NCI-H187 (cell line): ENCODE results near the gene RING1.
"Not testable (repeated sequence)": the region's sequence is repeated elsewhere in the genome, so short reads cannot be mapped to it uniquely, and the experiment has no call there.

Experiments used
- DNase-seq, 2 experiments: peaks; one replicate each; lab custom pipeline; 2025; lab: John Stamatoyannopoulos, UW

Gene RING1

DNA sequence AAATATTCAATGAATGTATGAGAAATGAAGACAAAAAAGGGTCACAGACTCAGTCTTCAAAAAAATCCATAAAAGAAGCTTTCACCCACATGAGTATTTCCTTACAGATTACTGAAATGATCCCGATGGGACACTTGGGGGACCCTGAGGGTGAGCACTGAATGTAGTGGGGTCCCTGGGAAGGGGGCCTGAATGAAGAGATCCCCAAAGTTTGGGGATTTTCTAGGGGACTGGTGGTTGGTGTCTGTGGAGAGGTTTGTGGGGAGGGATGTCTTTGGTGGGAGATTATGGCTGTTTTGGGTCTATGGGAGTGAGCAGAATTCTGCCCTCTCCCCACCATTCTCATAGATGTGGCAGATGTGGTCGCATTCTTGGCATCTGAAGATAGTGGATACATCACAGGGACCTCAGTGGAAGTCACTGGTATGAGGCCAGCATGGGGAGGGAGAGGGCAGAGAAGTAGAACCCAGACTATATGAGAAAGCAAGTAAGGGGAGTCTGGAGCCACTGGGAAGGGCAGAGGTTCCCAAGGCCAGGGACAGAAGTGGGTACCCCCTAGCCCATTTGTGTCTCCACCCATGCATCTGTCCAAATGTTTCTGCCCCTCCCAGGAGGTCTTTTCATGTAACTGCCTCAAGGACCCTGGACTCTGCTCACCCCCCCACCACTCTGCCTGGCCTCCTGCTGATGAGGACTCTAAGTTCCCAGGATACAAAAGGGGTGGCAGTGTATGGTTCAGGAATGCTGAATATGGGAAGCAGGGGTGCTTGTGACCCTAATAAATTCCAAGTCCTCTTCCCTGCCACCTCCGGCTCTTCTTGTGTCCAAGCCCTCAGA, 2.1 kb upstream of the RING1 start:
- DNase-seq, result no peak

DNA sequence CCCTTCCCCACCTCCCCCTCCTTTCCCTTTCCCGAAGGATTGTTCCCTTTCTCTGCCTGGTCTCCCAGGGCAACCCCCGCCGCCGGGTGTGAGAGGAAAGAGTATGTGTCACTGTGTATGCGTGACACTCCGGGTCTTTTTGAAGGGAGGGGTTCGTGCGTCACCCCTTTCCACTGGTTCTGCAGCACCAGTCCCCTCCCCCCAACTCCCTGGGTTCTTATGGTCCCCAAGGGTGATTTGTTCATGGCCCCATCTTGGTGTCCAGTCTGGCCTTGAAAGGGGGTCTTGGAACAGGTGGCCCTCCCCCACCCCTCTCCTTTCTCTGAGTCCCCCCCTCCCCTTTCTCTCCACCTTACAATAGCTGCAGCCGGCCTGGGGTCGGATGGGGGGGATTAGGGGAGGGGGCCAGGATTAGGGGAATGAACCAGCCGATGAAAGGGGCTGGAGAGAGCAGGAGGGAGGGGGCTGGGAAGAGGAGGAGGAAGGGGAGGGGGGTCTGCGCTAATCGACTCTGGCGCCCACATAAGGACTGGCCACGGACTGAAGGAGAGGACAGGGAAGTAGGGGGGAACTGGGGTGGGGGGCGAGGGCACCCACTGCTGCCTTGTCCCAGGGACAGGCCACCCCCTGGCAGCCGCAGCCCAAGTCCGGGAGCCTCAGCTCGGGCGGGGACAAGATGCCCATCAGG, 1.3 kb upstream of the RING1 start:
- DNase-seq, result no peak

DNA sequence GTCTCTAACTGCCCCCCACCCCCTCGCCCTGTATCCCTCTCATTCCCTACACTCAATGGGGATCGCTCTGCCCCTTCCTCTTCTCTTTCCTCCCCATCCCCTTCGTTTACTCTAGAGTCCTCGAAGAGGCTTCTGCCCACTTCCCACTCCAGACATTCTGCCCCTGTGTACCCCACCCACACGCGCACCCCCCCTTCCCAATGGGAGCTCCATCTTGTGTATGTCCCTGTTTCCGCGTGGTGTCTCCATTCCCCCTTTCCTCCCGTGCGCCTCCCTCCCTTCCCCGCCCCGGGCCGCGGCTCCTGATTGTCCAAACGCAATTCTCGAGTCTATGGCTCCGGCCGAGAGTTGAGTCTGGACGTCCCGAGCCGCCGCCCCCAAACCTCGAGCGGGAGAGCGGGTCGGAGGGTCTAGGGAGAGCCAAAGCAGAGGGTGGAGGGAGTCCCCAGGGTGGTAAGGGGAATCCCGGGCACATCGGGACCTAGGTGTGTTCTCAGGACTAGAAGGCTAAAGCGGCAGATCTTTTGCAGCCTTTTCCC, 679 bp upstream of the RING1 start:
- no peak for DNase-seq

DNA sequence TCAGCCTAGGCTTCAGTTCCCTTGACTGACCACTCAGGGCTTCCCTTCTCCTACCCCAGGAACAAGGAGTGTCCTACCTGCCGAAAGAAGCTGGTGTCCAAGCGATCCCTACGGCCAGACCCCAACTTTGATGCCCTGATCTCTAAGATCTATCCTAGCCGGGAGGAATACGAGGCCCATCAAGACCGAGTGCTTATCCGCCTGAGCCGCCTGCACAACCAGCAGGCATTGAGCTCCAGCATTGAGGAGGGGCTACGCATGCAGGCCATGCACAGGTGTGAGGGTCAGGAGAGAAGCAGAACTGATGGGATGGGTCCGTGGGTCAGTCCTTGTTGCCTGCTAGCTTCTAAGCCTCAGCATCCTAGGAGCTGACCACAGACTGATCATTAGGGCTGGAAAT, 1.6 kb downstream of the RING1 start:
- DNase-seq, result no peak

DNA sequence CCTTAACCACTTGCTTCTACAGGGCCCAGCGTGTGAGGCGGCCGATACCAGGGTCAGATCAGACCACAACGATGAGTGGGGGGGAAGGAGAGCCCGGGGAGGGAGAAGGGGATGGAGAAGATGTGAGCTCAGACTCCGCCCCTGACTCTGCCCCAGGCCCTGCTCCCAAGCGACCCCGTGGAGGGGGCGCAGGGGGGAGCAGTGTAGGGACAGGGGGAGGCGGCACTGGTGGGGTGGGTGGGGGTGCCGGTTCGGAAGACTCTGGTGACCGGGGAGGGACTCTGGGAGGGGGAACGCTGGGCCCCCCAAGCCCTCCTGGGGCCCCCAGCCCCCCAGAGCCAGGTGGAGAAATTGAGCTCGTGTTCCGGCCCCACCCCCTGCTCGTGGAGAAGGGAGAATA, 2.8 kb downstream of the RING1 start:
- no peak for DNase-seq

DNA sequence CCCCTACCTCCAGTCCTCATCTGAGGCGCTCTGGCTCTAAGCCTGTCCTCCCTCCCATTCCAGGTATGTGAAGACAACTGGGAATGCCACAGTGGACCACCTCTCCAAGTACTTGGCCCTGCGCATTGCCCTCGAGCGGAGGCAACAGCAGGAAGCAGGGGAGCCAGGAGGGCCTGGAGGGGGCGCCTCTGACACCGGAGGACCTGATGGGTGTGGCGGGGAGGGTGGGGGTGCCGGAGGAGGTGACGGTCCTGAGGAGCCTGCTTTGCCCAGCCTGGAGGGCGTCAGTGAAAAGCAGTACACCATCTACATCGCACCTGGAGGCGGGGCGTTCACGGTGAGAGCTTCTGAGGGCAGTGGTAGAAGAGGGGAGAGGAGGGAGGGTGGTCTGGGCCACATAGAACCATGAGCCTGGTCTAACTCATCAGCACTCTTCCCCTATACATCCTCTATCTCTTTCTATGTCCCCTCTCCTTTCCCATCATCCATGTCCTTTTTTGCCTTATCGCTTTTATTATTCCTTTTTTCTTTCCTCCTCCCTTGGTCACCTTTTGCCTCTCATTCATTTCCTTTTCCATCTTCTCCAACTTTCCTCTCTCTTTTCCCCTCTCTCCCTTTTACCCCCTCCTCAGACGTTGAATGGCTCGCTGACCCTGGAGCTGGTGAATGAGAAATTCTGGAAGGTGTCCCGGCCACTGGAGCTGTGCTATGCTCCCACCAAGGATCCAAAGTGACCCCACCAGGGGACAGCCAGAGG, 3.5 kb downstream of the RING1 start:
- no peak for DNase-seq

DNA sequence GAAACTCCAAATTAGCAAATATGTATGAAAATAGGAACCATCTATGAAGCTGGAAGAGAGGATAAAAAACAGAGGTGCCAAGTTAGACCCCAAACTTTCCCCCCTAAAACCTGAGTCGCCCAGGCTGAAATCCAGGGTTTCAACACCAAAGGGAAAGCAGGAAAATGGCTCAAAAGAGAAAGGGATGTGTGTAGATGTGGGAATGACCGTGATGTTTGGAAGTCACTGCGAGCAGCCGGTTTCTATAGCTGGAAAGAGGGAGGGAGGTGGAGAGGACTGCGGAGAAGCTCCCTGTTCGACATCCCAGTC, 4.5 kb downstream of the RING1 start:
- DNase-seq, result no peak

DNA sequence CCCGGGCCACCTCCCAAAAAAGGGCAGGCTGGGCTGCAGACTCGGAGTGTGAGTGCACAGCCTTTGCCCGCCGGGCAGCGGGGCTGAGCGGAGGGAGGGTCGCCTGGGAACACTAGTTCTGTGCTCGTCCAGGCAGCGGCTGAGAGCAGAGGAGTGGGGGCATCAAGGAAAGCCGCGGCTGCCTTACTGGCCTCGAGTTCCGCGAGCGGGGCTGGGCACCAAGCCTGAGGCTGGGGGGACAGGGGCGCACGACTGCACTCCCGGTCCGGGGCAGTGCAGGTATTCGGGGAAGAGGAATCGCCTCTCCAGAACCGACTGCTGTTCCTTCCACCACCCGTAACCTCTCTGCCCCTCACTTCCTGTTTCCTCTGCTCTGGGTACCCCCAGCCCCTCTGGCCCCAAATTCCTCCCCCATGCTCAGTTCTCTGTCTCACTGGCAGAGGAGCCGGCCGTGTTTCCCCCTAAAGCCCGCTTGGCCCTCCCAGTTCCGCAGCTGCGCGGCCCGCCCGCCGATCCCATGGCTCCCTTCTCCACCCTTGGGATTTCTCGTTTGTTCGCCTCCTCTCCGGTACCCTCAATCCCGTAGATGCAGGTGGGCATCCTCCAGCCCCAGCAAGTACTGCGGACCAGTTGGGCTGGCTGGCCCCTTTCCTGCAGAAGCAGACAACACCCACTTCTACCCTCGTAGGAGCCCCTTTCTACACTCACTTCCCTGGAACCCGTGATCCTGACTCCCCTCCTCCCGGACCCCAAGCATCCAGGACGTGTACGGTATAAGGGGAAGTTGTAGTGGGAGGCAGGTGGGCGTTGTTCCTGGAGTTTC, 5.1 kb downstream of the RING1 start:
- no peak for DNase-seq

DNA sequence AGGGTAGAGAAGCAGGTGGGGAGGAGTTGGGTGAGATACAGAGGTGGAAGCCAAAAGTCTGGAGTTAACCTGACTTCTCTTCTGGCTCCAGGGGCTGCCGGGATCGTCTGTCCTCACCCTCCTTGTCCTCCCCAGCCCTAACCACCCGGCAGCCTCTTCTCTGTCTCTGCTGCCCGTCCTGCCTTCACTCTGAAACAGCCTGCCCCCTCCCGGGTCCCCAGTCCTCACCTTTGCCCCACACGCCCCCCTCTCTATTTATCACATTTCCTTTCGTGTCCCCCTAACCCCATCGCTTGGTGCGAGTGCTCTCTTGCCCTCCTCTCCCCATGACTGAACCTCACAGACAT, 5.7 kb downstream of the RING1 start:
- no peak for DNase-seq

DNA sequence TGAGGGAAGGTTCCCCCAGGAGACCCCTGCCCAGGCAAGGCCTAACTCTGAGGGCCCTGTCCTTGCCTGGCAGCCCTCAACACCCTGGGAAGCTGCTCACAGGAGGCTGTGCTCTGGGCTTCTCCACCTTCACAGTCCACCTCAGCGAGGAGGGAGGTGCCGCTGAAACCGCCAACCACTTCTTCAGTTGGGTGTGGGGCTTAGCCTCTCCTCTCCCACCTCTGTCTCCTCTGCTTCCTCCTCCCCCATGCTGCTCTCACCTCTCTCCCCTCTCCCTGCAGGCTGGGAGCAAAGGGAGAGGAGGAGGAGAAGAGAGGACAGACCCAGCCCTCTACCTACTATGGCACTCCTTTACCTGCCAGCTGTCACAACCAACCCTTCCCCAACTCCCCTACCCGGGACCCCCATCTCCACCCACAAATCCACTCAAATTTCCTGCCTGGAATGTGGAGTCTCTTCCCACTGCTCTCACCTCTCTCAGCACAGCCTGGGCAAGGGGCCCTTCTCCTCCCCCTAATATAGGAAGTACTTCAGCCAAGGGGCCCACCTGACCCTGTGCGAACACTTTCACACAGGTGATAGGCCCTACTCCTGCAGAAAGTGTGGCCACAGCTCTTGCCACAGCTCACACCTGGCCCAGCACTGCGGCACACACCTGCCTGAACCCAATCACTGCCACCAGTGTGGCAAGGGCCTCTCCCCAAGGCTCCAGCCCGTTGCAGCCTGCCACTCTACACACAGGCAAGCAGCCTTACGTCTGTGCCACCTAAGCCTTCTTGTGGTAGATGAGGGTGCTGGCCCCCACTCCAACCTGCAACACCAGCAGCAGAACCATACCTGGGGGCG, 7.2 kb downstream of the RING1 start:
- no peak for DNase-seq

DNA sequence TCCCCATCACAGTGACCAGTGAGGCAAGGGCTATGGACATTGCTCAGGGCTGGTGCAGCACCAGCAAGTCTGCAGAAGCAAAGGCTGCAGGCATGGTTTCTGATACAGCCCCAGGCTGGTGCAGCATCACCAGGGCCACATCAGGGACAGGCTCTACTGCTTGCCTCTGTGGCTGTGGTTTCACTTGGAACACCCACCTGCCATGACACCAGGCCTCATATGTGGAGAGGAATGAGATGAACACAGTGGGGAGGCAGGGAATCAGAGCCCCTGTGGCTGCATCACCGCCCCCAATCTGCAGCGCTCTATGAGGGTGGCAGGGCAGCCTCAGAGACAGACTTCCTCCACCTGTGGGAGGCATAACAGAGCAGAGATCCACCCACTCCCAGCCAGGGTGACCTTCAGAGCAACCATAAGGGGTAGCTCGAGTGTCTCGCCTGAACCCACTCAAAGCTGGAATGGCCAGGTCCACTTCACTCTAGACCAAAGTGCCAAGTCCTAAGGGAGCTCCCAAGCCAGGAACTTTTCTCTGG, 7.9 kb downstream of the RING1 start:
- no peak for DNase-seq

DNA sequence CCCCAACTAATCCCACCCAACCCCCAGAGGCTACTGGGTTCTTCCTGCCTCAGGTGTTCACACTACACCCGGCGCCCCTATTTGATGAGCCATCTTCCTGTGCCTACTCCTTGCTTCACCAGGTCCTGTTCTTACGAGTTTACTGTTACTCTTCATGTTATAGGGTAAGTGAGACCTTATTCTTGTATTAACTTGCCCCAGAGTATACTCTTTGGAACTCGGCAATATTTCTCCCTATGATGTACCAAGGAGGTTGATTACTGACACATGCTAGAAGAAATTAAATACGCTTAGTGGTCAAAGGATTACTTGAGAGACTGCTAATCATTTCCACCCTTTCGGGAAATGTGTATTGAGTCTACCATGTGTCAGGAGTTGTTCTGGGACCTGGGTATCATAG, 8.9 kb downstream of the RING1 start:
- DNase-seq, result no peak

DNA sequence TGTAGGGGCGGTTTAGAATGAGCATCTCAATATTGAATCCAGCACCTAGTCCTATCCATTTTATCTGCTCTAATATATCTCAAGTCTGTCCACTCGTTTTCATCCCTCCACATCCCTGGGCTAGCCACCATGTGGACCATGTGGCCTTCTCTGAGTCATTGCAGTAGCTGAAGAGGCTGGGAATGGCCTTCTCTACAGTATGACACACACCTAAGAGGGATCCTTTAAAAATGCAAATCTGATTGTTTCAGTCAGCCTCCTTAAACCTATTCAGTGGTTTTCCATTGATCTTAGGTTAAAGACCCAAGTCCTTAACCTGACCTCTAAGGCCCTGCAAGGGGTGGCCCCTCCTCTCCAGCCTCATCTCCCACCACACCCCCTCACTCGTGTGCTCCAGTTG, 9.4 kb downstream of the RING1 start:
- DNase-seq, result no peak

DNA sequence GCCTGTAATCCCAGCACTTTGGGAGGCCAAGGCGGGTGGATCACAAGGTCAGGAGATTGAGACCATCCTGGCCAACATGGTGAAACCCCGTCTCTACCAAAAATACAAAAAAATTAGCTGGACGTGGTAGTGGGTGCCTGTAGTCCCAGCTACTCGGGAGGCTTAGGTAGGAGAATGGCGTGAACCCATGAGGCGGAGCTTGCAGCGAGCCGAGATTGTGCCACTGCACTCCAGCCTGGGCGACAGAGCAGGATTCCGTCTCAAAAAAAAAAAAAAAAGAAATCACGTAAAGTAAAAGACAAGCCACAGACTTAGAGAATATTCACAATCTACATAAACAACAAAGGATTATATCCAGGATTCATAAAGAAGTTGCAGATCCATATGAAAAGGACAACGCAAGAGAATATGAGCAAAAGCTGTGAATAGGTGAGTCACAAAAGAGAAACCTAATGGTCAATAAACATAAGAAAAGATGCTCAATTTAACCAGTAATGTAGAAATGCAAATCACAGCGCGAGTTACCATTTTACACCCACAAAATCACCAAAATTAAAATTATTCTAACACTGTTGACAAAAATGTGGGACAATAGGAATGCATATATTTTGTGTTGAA, 18.3 kb downstream of the RING1 start:
- DNase-seq, result not testable (repeated sequence)

DNA sequence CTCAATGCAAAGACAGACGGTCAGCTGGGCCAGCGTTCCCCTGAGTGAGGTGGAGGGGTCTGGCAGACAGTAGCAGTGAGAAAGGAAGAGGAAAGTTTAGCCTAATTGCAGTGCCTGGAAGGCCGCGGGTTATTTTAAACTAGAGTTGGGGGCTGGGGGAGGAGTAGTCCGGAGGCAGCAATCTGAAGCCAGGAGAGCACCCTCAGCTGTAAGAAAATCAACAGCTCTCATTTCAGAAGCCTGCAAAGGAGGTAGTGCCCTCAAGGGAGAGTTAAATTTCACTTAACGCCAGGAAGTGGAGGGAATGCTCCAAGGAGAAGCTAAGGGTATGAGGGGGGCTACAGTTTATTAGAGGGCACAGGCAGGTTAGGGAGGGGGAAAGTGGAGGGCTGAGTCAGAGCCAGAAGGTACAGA, 26.9 kb downstream of the RING1 start:
- DNase-seq, result no peak

DNA sequence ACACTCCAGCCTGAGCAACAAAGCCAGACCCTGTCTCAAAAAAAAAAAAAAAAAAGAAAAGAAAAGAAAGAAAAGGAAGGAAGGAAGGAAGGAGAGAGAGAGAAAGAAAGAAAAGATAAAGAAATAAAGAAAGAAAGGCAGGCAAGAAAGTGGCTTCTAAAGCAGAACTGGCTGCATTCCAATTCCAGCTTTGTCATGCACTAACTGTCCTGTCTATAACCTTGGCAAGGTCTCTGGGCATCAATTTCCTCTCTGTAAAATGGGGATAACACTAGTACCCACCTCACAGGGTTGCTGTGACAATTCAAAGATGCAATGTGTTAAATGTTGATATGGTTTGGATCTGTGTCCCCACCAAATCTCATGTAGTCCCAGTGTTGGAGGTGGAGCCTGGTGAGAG, 28.0 kb downstream of the RING1 start:
- no peak for DNase-seq

DNA sequence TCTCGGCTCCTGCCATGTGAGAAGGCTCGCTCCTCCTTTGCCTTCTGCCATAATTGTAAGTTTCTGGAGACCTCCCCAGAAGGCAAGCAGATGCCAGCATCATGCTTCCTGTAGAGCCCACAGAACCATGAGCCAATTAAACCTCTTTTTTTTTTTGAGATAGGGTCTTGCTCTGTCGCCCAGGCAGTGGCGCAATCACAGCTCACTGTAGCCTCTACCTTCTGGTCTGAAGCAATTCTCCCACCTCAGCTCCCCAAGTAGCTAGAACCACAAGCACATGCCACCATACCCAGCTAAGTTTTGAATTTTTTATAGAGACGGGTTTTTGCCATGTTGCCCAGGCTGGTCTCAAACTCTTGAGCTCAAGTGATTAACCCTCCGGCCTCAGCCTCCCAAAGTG, 28.6 kb downstream of the RING1 start:
- no peak for DNase-seq

DNA sequence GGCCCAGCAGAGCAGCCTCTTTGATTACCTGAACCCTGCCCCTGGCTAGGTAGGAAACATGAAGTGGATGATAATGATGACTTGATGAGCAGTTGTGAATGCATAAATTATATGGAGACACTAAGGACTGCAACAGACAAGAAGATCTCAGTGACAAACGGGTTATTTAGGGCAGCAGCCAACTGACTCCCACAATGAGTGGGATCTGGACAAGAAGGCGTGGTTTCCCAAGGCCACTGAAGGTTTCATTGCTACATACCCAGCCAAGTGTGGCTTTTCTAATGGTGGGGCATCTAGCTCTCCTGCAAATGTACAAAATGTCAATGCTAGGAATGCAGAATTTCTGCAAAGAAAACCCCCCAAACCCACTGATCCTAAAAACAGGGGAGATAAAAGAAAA, 29.4 kb downstream of the RING1 start:
- no peak for DNase-seq

DNA sequence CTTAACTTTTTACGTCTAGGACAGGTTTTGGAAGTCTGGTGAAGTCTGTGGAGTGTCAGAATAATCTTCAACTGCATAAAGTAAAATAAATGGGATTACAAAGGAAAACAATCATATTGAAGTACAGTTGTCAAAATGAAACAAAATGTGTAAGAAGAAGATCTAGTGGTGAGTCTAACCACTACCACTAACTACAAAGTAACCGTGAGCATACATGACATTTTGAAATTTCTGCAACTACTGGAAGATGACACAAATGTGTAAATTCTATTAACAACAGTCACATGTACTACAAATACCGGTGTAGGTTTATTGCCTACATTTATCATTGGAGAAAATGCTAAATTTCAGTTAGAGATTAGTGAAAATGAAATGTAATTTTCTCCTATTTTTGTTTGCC, 33.7 kb downstream of the RING1 start:
- no peak for DNase-seq

DNA sequence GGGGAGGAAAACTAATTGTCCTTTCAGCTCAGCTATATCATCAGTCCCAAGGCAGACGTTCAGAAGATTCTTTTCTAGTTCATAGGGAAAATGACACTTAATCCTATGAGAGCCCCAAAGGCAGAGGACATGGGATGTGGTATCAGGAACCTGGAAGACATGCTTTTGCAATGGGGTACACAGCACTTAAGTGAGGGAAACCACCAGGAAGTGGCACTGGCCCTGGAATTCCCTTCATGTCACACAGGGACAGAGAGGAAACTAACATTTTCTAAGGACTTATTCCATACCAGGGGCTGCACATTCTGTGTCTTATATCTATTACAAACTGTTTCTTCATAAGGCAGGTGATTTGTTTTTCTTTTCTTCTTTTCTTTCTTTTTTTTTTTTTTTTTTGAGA, 35.2 kb downstream of the RING1 start:
- no peak for DNase-seq
